HFF-Myc (cell line): ENCODE measurements around the gene SPAST.
"Not testable (repeated sequence)": the region's sequence is repeated elsewhere in the genome, so short reads cannot be mapped to it uniquely, and the experiment has no call there.

Source experiments
- DNase-seq: peaks from one replicate; pipeline ENCODE4 v3.0.0-alpha.2; 2011; ENCODE audit warnings: low read depth; ENCODE audit errors: extremely low read depth
- H3K4me3 ChIP-seq: replicated peaks from 2 replicates; pipeline ENCODE4 v1.5.1; 2011; ENCODE audit warnings: low read depth, mild to moderate bottlenecking, control low read depth, low read length
- CTCF ChIP-seq: IDR thresholded peaks from 2 replicates; pipeline ENCODE4 v1.5.1; 2012; ENCODE audit warnings: mild to moderate bottlenecking, low read depth, low read length, control low read depth; ENCODE audit errors: missing control alignments

Gene SPAST

GRCh38 chr2:32063310-32064020 lies at the start of gene SPAST:
Gene SPAST, plus strand, starts transcription at chr2:32063556. Its CDS starts 276 bp downstream, at chr2:32063832.
- TF ChIP-seq CTCF: peak; percentile 45
- H3K4me3 ChIP-seq: peak within 1 kb of the TSS; percentile 68
- peak; percentile 88 for DNase-seq

- not testable (repeated sequence) for DNase-seq, H3K4me3 ChIP-seq
These were observed 44.4 kb upstream of the SPAST start for GRCh38 chr2:32018789-32019482.

- DNase-seq, H3K4me3 ChIP-seq: not testable (repeated sequence)
These were observed 29.0 kb upstream of the SPAST start for GRCh38 chr2:32034198-32034887.

- peak within 1 kb of the TSS; percentile 88 for H3K4me3 ChIP-seq
- TF ChIP-seq CTCF: no peak
- DNase-seq: peak; percentile 73
These were observed 23.7 kb upstream of the SPAST start, which contains the start of gene DPY30 for GRCh38 chr2:32039447-32040219. Gene DPY30, minus strand, starts transcription at chr2:32039805. Its CDS starts 349 bp downstream, at chr2:32039456.

- TF ChIP-seq CTCF: no peak
- DNase-seq: no peak
These were observed 19.8 kb upstream of the SPAST start for GRCh38 chr2:32043561-32043960.

GRCh38 chr2:32051836-32052439 lies 11.4 kb upstream of the SPAST start:
- DNase-seq: no peak
- no peak for TF ChIP-seq CTCF
- H3K4me3 ChIP-seq: no peak overlapping the region

More at GRCh38 chr2:32043561-32043960, 19.8 kb upstream of the SPAST start:
- H3K4me3 ChIP-seq: no peak overlapping the region

GRCh38 chr2:32054583-32054982 lies 8.8 kb upstream of the SPAST start:
- H3K4me3 ChIP-seq, DNase-seq: not testable (repeated sequence)

- no peak for DNase-seq
- no peak for TF ChIP-seq CTCF
- H3K4me3 ChIP-seq: no peak overlapping the region
These were observed 5.2 kb upstream of the SPAST start for GRCh38 chr2:32058130-32058529.
